C4-2B (cell line): ENCODE measurements around the gene PRKAG2.
"Not testable (repeated sequence)": the region's sequence is repeated elsewhere in the genome, so short reads cannot be mapped to it uniquely, and the experiment has no call there.

Experiments
- H3K27ac ChIP-seq: fragments of 450-650 bp; 2 replicates; pipeline ENCODE4 v1.5.1; 2017
- ZFX ChIP-seq: fragments of 450-650 bp; IDR thresholded peaks from 2 replicates; pipeline ENCODE4 v1.6.1; 2017
- TF ChIP-seq, protein P1 (sequence below): fragments of 450-650 bp; conservative IDR thresholded peaks from 2 replicates; pipeline ENCODE4 v1.5.1; 2017; ENCODE audit warnings: mild to moderate bottlenecking

PRKAG2 gene

DNA sequence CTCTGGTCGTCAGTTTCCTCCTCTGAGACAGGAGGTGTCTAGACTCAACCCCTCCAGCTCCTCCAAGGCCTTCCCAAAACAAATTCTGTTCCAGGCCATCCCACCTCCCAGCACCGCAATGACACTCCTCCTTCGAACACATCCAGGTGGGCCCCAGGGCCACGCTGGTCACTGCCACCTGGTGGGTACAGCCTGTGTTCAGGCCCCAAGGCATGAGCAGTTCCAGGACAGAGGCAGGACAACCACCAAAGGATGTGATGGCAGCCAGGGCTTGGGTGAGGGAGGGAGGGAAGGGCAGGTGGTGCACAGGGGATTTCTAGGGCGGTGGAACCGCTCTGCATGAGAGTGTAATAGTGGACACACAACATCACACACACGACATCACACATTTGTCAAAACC lies 76.5 kb downstream of the PRKAG2 start:
- no peak overlapping the region for H3K27ac ChIP-seq
- TF ChIP-seq ZFX: no peak
- TF ChIP-seq, protein P1, sequence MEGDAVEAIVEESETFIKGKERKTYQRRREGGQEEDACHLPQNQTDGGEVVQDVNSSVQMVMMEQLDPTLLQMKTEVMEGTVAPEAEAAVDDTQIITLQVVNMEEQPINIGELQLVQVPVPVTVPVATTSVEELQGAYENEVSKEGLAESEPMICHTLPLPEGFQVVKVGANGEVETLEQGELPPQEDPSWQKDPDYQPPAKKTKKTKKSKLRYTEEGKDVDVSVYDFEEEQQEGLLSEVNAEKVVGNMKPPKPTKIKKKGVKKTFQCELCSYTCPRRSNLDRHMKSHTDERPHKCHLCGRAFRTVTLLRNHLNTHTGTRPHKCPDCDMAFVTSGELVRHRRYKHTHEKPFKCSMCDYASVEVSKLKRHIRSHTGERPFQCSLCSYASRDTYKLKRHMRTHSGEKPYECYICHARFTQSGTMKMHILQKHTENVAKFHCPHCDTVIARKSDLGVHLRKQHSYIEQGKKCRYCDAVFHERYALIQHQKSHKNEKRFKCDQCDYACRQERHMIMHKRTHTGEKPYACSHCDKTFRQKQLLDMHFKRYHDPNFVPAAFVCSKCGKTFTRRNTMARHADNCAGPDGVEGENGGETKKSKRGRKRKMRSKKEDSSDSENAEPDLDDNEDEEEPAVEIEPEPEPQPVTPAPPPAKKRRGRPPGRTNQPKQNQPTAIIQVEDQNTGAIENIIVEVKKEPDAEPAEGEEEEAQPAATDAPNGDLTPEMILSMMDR: no peak

DNA sequence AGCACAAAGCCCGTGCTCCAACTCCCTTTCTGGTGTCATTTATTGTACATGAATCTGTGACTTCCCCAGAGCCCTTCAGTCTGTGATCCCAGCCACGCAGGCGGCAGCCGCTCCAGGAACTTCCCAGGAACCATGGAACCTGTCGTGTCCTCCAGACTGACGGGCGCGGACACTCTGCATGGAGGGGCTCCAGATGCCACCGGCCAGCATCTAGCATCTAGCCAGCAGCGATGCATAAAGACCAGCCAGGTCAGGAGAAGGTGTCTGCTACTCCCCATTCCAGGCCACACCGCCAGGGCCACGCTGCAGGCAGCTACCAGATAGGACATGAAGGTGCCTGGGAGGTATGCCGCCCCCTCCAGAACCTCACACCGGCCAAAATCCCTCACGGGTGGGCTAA lies 77.4 kb downstream of the PRKAG2 start:
- H3K27ac ChIP-seq: no peak overlapping the region
- no peak for TF ChIP-seq ZFX
- TF ChIP-seq, protein P1: no peak

DNA sequence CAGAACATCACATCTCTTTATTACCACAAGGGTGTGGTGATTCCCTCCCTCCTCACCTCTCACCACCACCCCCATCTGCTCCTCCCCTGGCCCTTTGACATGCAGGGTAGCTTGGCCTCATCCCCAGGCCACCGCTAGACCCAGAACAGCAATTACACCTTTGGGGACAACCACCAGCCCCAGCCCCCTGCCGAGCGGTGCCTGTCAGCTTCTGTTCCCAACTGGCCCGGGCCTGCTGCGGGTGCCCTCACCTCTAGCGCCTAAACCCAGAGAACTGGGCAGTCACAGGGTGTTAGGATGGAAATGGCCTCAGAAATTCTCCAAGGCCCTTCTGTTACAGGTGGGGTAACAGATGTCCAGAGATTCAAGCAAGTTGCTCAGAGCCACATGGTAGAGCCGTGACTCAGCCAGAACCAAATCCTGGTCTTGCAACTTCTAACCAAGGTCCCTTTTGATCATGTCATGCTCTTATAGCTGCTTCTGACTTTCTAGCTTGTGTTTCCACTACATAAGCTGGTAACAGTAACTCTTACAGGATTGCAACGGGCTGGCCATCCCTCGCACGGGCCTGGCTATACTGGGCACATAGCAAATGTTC lies 78.0 kb downstream of the PRKAG2 start:
- no peak for TF ChIP-seq ZFX
- TF ChIP-seq, protein P1: no peak

DNA sequence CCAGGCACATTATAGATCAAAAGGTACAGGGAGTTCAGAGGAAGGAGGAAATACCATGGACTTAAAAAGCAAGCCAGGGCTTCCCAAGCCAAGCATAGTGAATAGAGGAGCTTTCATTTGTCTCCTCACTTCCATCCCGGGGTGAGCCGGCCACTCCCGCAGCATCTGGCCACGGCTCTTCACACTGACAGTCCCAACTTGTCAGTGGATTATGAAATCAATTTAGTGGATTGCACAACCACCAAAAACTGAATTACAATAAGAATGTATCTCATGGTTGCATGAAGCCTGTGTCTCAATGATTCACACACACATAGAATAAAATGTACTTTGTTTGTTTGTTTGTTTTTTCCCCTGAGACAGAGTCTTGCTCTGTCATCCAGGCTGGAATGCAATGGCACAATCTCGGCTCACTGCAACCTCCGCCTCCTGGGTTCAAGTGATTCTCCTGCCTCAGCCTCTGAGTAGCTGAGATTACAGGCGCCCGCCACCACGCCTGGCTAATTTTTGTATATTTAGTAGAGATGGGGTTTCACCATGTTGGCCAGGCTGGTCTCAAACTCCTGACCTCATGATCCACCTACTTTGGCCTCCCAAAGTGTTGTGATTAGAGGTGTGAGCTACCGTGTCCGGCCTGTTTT lies 79.1 kb downstream of the PRKAG2 start:
- H3K27ac ChIP-seq: not testable (repeated sequence)

More for the DNA sequence above, 78.0 kb downstream of the PRKAG2 start:
- no peak overlapping the region for H3K27ac ChIP-seq

DNA sequence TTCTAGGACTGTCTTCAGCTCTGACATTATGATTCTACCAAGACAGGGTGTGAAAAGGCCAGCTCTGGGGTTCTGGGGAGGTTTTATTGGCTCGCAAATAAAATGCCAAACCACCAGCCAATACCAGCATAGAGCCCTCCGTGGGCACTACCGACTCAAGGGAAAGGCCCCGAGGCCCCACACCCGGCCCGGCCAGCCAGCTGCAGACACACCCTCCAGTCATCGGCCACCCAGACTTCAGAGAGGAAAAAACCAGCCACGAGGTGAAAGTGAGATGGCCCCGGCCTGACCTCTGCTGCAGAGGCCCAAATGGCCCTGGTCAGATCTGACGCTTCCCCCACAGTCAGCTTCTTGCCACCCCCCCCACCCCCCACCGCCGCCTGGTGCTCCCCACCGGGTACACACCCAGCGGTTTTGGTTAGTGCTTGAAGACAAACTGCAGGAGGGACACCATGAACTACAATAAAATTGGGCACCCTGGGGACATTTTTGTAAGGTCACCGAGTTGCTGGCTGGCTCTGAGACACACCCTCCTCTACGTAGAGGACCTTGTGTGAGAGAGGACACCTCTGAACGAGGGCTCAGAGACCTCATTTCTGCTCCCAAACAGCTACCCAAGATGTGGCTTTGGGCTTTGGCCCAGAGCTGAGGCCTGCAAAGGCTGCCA lies 79.9 kb downstream of the PRKAG2 start:
- TF ChIP-seq, protein P1: no peak
- no peak for TF ChIP-seq ZFX
- H3K27ac ChIP-seq: no peak overlapping the region

DNA sequence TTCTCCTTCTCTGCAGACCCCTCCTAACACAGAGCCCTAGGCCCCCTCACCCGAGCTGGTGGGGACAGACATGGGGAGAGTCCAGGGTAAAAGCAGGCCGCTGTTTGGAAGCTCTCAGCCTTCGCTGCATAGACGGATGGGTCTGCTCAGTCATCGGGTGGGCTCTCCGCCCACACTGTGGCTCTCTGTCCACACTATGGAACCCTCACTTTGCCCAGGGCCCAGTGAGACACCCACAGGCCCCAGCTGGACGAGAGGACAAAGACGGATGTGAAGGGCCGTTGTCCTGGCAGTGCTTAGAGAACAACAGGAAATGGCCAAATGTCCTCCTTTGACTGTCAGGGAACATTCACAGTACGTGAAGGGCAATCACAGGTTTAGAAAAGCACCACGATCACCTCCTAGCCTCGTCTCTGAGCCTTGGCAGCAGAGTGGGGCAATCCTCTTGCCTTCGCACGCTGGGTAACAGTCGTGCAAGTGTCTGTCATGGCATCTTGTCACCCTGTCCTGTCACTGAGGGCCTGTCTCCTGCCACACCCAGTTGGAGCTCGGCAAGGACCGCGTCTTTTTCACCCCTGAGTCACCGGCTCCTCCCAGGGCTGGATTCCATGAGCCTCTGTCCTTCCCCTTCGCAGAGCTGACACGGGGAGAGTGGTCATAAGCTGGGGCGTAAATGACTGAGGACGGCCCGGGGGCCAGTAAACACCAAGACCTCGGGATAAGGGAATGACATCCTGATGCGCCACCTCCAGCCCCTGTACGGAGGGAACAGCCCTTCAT lies 80.6 kb downstream of the PRKAG2 start:
- no peak overlapping the region for H3K27ac ChIP-seq
- TF ChIP-seq ZFX: no peak
- TF ChIP-seq, protein P1: no peak

DNA sequence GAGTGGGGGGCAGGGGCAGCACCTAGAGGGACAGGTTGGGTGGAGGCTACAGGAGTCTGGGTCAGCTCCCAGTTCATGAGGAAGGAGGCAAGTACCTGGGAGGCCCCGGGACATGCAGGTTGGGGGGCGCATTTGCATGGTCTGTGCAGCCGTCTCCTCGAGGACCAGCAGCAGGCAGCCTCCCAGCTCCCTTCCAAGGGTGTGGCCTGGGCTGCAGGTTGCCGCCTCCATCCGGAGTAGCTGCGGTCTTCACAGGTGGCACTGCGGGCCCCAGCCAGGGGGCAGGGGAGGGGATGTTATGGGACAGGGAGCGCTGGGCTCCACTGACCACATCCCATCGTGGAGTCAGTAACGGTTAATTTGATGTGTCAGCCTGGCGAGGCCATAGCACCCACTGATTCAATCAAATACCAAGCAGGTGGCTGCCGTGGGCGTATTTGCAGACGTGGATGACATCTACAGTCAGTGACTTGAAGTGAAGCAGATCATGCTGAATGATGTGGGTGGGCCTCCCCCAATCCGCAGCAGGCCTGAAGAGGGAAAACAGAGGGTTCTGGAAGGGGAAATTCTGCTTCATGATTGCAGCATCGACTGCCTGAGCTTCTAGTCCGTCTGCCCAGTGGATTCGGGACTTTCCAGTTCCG lies 81.6 kb downstream of the PRKAG2 start:
- no peak overlapping the region for H3K27ac ChIP-seq
- TF ChIP-seq ZFX: no peak
- TF ChIP-seq, protein P1: no peak
